SK-N-SH treated with all-trans-retinoic acid at 6 μM for 48 hours (cell line): ENCODE measurements around the gene KCNIP1.

Experiments
- PATZ1 ChIP-seq: fragments of 250-450 bp; sonication (Bioruptor Pico); IDR thresholded peaks from 2 replicates; pipeline ENCODE4 v1.8.0; 2020; ENCODE audit warnings: mild to moderate bottlenecking, moderate library complexity, borderline replicate concordance
- TCF4 ChIP-seq: fragments of 250-450 bp; sonication (Bioruptor Pico); IDR thresholded peaks from 2 replicates; pipeline ENCODE4 v1.8.0; 2021; ENCODE audit warnings: mild to moderate bottlenecking, moderate library complexity, borderline replicate concordance
- ZC3H10 ChIP-seq: fragments of 250-450 bp; sonication (Bioruptor Pico); IDR thresholded peaks from 2 replicates; pipeline ENCODE4 v1.5.1; 2021; ENCODE audit warnings: mild to moderate bottlenecking, moderate library complexity
- ZNF8 ChIP-seq: fragments of 450-650 bp; formaldehyde crosslinking; IDR thresholded peaks from 2 replicates; pipeline ENCODE4 v1.5.0; 2020; ENCODE audit warnings: mild to moderate bottlenecking, moderate library complexity

- TF ChIP-seq ZC3H10 (no peak), TCF4 (no peak), ZNF8 (CRISPR knock-in tag) (no peak), PATZ1 (no peak)
These were observed 41.5 kb downstream of the KCNIP1 start for GRCh38 chr5:170545313-170545712.
